Caki2 (cell line): ENCODE measurements around the gene RAD51B. TPM values are rescaled to one million over a fixed set of nuclear protein-coding genes. Genes with fewer than 3 reads are reported as not detected.

Source experiments
- DNase-seq: peaks from one replicate; pipeline ENCODE4 v3.0.0-alpha.2; 2015; ENCODE audit warnings: low read depth
- in situ Hi-C: cut with HindIII; loops from 2 replicates; pipeline ENCODE4 v1.10.0; 2016; ENCODE audit warnings: low sequenced_read_pairs, low pct_unique_long_range_greater_than_20kb, mixed read lengths
- total RNA-seq: library from RNA; depleted of rRNA; stranded (reverse); fragments of >200 nt; shearing (Covaris generic); gene quantifications from 2 replicates; pipeline ENCODE4 v1.2.3, GENCODE V29; 2014; ENCODE audit warnings: low replicate concordance

The RAD51B gene
- total RNA-seq, 1 experiment from 2014 or later: 20.8 TPM

- in situ Hi-C loops: no loop called here
Measured at GRCh38 chr14:68501614-68502052, 682.1 kb downstream of the RAD51B start.

GRCh38 chr14:68502230-68502629, 682.7 kb downstream of the RAD51B start:
- no peak for DNase-seq
- in situ Hi-C loops: no loop called here

More at GRCh38 chr14:68501614-68502052, 682.1 kb downstream of the RAD51B start:
- DNase-seq: peak; percentile 80

- DNase-seq: no peak
- in situ Hi-C loops: no loop called here
Measured at GRCh38 chr14:68503186-68503825, 683.7 kb downstream of the RAD51B start.

GRCh38 chr14:68504861-68505260, 685.3 kb downstream of the RAD51B start:
- in situ Hi-C loops: no loop called here

GRCh38 chr14:68506021-68506644, 686.6 kb downstream of the RAD51B start:
- in situ Hi-C loops: no loop called here
- DNase-seq: no peak

More at GRCh38 chr14:68504861-68505260, 685.3 kb downstream of the RAD51B start:
- DNase-seq: no peak

GRCh38 chr14:68506645-68507419, 687.3 kb downstream of the RAD51B start:
- no peak for DNase-seq
- in situ Hi-C loops: no loop called here

GRCh38 chr14:68507544-68508081, 688.0 kb downstream of the RAD51B start:
- in situ Hi-C loops: no loop called here
- no peak for DNase-seq

GRCh38 chr14:68508581-68508980, 689.0 kb downstream of the RAD51B start:
- in situ Hi-C loops: no loop called here

GRCh38 chr14:68509188-68509983, 689.8 kb downstream of the RAD51B start:
- DNase-seq: no peak
- in situ Hi-C loops: no loop called here

More at GRCh38 chr14:68508581-68508980, 689.0 kb downstream of the RAD51B start:
- DNase-seq: no peak

GRCh38 chr14:68510201-68511128, 690.9 kb downstream of the RAD51B start:
- in situ Hi-C loops: no loop called here
- DNase-seq: no peak

GRCh38 chr14:68511129-68512047, 691.8 kb downstream of the RAD51B start:
- no peak for DNase-seq
- in situ Hi-C loops: no loop called here

- no peak for DNase-seq
- in situ Hi-C loops: no loop called here
Measured at GRCh38 chr14:68512088-68512487, 692.5 kb downstream of the RAD51B start.

GRCh38 chr14:68513137-68513536, 693.6 kb downstream of the RAD51B start:
- in situ Hi-C loops: no loop called here
- no peak for DNase-seq

GRCh38 chr14:68513838-68514607, 694.4 kb downstream of the RAD51B start:
- in situ Hi-C loops: no loop called here
- no peak for DNase-seq

GRCh38 chr14:68514608-68515194, 695.1 kb downstream of the RAD51B start:
- no peak for DNase-seq
- in situ Hi-C loops: no loop called here
